ENCODE measurements around the gene IFIT1B. TPM values are rescaled to one million over a fixed set of nuclear protein-coding genes. Genes with fewer than 3 reads are reported as not detected.
"Not testable (repeated sequence)": the region's sequence is repeated elsewhere in the genome, so short reads cannot be mapped to it uniquely, and the experiment has no call there.

IFIT1B gene
- polyA plus RNA-seq, 4 donors = 0.13 to 0.15 (median 0.14) TPM; not detected in 1

DNA sequence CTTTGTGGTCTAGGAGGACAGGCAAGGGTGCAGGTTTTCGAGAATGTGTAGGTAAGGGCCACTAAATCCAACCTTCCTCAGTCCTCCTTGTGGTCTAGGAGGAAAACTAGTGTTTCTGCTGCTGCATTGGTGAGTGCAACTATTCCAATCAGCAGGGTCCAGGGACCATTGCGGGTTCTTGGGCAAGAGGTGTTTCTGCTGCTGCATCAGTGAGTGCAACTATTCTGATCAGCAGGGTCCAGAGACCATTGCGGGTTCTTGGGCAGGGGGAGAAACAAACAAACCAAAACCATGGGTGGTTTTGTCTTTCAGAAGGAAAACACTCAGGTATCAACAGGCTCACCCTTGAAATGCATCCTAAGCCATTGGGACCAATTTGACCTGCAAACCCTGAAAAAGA lies 29.9 kb downstream of the IFIT1B start:
- DNase-seq (ENCODE audit: low read depth in 4 of 4, low spot score in 3 of 4) = not testable (repeated sequence)

DNA sequence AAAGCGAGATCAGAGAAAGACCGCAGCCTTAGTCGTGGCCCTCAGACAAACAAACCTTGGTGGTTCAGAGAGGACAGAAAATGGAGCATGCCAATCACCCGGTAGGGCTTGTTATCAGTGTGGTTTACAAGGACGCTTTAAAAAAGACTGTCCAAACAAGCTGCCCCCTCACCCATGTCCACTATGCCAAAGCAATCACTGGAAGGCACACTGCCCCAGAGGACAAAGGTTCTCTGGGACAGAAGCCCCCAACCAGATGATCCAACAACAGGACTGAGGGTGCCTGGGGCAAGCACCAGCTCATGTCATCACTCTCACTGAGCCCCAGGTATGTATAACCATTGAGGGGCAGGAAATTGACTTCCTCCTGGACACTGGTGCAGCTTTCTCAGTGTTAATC lies 31.4 kb downstream of the IFIT1B start:
- DNase-seq (ENCODE audit: low read depth in 4 of 4, low spot score in 3 of 4) = not testable (repeated sequence)

DNA sequence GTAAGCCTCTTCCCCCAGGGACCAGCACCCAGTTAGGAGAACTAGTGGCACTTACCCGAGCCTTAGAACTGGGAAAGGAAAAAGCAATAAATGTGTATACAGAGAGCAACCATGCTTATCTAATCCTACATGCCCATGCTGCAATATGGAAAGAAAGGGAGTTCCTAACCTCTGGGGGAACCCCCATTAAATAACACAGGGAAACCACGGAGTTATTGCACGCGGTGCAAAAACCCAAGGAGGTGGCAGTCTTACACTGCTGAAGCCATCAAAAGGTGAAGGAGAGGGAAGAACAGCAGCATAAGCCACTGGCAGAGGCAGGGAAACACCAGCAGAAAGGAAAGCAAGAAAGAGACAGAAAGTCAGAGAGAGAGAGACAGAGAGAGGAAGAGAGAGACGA lies 32.7 kb downstream of the IFIT1B start:
- DNase-seq (ENCODE audit: low read depth in 4 of 4, low spot score in 3 of 4) = not testable (repeated sequence)

DNA sequence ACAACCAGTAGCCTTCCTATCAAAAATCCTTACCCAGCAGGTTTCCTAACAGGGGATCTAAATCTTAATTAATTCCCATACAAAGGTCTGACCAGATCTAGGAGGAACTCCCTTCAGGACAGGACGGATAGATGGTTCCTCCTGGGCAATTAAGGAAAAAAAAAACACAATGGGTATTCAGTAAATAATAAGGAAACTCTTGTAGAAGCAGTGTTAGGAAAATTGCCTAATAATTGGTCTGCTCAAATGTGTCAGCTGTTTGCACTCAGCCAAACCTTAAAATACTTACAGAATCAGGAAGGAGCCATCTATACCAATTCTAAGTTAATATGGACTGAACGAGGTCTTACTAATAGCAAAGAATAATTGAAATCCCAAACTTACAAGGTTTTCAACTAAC lies 33.3 kb downstream of the IFIT1B start:
- not testable (repeated sequence) for DNase-seq (ENCODE audit: low read depth in 4 of 4, low spot score in 3 of 4)

DNA sequence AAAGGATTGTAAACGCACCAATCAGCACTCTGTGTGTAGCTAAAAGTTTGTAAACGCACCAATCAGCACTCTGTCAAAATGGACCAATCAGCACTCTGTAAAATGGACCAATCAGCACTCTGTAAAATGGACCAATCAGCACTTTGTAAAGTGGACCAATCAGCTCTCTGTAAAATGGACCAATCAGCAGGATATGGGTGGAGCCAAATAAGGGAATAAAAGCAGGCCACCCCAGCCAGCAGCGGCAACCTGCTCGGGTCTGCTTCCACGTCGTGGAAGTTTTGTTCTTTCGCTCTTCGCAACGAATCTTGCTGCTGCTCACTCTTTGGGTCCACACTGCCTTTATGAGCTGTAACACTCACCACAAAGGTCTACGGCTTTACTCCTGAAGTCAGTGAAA lies 34.4 kb downstream of the IFIT1B start:
- not testable (repeated sequence) for DNase-seq (ENCODE audit: low read depth in 4 of 4, low spot score in 3 of 4)

DNA sequence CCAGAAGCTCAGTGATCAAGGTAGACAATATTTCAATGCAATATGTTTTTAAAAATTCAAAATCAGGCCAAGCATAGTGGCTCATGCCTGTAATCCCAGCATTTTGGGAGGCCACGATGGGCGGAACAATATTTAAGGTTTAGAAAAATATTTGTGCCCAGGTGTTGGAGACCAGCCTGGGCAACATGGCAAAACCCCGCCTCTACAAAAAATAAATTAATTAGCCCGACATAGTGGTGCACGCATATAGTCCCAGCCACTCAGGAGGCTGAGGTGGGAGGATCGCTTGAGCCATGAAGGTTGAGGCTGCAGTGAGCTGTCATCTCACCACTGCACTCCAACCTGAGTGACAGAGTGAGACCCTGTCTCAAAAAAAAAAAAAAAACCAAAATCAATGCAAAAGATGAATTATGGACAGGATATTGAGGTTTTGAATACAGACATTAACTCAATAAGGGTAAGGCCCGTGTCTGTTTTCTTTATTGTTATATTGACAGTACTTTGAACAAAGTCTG lies 35.6 kb downstream of the IFIT1B start:
- DNase-seq (ENCODE audit: low read depth in 4 of 4, low spot score in 3 of 4) = no peak

DNA sequence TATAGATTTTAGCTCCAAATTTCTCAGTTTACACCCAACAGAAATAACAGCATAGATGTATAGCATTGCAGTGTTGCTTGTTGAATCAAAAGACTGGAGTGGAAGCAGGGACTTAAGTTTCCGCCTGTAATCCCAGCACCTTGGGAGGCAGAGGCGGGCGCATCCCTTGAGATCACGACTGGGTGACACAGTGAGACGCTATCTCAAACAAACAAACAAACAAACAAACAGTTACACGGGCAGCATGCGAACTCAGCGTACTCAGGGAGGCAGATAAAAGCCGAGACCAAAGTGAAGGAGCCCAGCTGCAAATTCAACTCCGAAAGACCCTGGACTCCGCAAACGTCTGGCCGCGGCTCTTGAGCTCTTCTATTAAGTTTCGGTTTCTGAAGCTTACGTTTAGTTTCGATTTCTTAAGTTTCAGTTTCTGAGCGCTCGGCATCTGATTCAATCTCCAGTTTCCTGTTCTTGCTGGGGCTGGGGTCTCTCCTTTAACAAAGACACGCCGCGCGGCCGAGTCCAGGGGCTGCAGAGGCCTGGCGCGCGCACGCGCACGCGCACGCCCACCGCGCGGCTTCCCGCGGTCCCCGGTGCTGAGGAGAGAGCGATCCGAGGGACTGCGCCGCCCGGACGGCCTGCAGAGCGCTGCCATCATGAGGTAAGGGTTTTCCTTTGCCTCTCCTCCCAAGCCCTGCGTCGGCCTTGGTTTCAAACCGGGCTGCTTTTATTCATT lies 36.5 kb downstream of the IFIT1B start, which contains the start of gene IFIT5:
Gene IFIT5 (plus strand): TSS at position 423 of the 733 bp plus-strand sequence. CDS start 231 bp downstream, at position 654.
- DNase-seq (ENCODE audit: low read depth in 4 of 4, low spot score in 3 of 4) = peak; percentile 69 to 80 (median 77)

DNA sequence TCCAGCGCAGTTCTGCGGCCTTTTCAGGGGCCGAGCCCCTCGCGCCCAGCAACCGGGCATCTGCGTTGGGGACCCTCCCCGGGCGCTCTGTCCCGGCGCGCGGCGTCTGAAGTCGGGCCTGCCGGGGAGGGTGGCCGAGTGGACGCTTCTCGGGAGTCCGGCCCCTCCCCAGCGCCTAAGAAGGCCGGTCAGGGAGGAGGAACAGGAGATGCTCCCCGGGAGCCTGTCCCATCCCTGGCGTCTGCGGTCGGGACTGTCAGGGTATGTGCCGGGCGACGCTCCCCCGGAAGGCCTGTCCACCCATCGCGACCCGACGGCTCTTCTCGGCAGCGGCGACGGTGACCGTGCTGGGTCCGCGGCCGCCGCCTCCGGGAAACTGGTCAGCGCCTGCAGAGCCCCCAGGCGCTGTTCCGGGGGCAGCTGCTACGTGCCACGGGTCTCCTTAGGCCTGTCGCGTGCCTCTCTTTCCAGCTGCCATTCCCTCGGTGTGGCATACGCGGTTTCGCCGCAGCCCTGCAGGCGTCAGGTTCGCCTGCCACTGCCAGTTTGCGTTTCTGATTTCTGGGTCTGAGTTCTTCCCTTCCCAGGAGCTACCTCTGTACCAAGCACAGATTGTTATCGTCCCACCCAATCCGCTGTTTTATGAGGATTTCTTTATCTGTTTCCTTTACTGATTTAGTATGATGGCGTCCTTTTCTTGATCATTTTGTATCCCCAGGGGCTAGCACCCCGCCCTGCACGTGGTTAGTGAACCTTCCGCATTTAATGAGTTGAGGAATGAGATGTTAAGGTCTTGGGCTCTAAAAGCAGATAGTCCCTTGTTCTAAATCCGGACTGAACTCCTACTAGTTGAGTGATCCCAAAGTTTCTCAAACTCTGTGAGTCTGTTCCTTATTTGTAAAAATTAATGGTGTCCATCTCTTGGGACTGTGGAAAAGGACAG lies 37.3 kb downstream of the IFIT1B start:
- DNase-seq (ENCODE audit: low read depth in 4 of 4, low spot score in 3 of 4) = no peak

DNA sequence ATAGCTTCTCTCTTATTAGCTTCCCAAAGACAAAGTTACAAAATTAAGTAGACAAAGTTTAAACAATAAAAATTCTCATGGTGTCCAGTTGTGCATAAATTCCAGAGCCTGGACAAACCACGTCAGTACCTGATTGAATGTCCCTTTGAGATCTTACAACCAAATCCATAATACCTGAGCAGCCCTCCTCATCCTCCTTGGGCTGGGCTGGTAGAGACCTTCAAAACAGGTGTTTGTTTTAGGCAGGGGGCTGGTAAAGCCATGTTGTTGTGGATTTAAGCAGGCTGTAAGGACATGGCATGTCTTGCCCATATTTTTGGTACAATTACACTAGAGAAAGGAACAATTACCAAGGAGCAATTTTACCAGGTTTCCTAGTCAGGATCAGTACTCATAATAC lies 38.6 kb downstream of the IFIT1B start:
- DNase-seq (ENCODE audit: low read depth in 4 of 4, low spot score in 3 of 4) = no peak

DNA sequence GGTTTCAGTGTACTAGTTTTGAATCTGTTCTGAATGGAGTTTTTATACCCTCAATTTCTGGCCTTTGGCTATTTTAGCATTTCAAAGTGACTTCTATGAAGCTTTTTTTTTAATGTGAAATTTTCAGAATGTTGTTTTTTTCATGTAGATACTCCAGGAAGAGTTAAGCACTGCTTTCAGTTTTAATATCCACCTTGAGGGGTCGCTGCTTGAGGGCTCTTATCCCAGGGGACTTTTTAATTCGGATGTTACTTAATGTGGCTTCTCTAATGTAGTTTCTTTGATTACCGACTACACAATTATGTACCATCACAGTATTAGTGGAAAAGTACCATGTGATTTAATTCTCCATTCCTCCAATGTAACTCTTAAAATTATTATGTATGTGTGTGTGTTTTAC lies 41.7 kb downstream of the IFIT1B start:
- no peak for DNase-seq (ENCODE audit: low read depth in 4 of 4, low spot score in 3 of 4)

DNA sequence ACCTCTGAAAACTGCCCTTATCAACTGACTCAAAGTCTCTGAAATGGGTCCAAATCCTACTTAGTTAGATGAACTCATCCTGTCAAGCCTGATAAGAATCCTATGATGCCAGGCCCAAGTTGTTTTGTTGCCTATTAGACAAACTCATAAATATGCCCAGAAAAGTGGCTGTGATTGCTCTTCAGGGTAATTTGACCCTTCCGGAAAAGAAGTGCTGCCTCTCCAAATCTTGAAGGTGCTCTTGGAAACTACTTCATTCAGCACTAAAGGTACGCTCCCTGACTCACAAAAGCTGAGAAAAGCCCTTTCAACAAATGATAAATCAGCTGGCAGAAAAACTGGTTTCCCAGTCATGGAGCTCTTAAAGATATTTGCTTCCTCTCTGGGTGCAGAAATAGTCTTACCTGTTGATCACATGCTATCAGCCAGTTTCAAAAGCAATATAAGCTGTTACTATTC lies 43.2 kb downstream of the IFIT1B start:
- DNase-seq (ENCODE audit: low read depth in 4 of 4, low spot score in 3 of 4) = no peak

DNA sequence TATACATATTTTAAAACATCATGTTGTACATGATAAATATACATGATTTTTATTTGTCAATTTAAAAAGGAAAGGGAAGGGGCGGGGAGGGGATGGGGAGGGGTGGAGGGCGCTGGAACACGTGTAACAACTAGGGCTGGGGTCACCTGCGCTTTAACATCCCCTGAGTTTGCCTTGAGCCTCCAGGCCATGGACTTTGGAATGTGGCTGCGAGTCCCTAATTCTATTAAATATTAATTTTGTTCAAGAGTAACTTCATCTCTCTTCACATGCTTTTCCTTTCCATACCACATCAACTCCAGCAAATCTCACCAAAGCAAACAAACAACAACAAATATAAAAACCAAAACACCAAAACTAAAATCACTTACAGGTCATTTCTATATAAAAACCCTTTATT lies 47.1 kb downstream of the IFIT1B start:
- DNase-seq (ENCODE audit: low read depth in 4 of 4, low spot score in 3 of 4) = no peak

DNA sequence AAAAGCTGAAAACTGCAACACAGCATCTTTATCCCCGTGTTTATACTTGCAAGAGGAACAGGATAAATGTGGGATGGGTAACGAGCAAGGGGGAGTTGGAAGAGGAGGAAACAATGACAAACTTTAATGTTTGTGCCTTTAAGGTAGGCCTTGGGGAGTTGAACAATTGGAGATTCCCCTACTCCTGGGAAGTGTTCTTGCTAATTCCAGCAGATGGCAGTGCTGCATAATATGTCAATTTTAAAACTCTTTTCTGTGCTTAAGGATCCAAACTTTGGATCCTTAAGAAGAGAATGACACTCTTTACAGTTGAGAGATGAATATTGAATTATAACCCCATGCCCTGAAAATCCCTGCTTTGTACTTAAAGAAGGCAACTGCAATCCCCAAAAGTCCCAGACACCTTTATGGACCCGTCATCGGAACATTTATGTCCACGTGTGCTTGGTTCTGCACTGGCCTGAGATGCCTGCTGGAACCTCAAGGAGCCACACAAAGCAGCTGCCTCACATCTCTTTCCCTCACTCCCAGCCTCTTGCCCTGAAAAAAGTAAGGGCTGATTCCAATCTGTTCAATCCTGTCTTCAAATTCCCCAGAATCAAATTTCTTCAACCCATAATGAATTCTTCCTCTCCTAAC lies 48.5 kb downstream of the IFIT1B start:
- peak; percentile 44 to 54 (median 48) for DNase-seq (ENCODE audit: low read depth in 4 of 4, low spot score in 3 of 4)

DNA sequence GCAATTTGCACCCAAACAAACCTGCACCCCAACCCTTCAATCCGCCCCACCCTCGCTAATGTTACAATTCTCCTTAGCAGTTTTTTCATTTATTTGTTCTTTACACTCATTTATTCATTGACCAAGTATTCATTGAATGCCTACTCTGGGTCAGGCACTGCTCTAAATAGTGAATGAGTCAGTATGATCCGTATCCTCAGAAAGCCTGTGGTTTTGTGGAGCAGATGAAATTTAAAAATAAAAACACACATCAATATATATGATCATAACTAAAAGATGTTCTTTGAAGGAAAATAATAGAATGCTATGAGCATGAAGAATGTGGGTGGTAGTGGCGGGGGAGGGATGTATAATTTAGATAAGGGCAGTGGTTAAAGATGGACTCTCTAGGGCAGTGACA lies 49.8 kb downstream of the IFIT1B start:
- DNase-seq (ENCODE audit: low read depth in 4 of 4, low spot score in 3 of 4) = no peak

DNA sequence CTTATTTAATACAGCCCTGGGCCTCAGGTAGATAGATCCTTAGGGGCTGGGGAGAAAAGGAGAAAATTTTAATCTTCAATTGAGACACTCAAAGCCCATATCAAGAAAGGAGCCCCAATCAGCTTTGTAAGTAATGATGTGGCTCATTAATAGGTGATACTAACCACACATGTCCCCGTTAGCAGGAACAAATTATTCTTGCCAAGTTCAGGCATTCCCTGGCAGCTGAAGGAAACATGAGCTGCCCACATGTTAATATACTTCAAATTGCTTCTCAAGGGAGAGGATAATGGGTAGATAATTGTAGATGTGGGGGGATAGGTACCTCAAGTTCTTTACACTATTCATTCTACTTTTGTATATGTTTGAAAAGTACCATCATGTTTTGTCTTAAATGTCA lies 51.0 kb downstream of the IFIT1B start:
- no peak for DNase-seq (ENCODE audit: low read depth in 4 of 4, low spot score in 3 of 4)

DNA sequence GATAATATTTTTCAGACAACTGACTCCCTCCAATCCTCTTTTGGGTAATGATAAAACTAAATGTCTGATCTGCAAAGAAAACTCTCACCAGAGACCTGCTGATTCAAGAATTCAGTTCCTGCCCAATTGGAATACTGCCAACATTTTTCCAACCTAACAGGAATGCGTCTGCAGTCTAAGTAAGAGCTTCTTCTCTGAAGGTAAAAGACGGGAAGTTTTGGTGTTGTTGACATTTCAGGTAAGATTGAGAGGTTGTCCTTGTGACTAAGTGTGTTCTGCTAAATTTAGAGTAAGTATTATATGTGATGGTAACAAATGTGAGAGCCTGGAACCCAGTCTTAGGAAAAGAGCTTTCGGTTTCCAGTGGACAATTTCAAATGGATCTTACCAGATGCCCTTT lies 54.1 kb downstream of the IFIT1B start:
- peak in 3 of 4 donors; percentile 35 to 53 (median 39) for DNase-seq (ENCODE audit: low read depth in 4 of 4, low spot score in 3 of 4)

Other genes with a start within 250 kb of the IFIT1B start
- under 1 TPM in 3 of 4 donors, not detected in 1; 0.15 to 0.18 (median 0.16) TPM for gene CH25H, start 170.7 kb upstream of the IFIT1B start, polyA plus RNA-seq (ENCODE audit: insufficient read length in 4 of 4)
- gene LIPA, start 126.3 kb upstream of the IFIT1B start, polyA plus RNA-seq (ENCODE audit: insufficient read length in 4 of 4) = 10 to 100 TPM; 49.2 to 63.5 (median 57.0) TPM
- 10 to 100 TPM in 2 of 4 donors, 1 to 10 TPM in 2; 7.5 to 10.9 (median 10.1) TPM for gene IFIT2, start 76.0 kb upstream of the IFIT1B start, polyA plus RNA-seq (ENCODE audit: insufficient read length in 4 of 4)
- gene IFIT3, start 50.1 kb upstream of the IFIT1B start, polyA plus RNA-seq (ENCODE audit: insufficient read length in 4 of 4) = 10 to 100 TPM; 12.5 to 16.4 (median 15.8) TPM
- 10 to 100 TPM; 15.0 to 24.1 (median 19.7) TPM for gene IFIT1, start 14.6 kb downstream of the IFIT1B start, polyA plus RNA-seq (ENCODE audit: insufficient read length in 4 of 4)
- gene IFIT5, start 36.5 kb downstream of the IFIT1B start, polyA plus RNA-seq (ENCODE audit: insufficient read length in 4 of 4) = 10 to 100 TPM; 13.4 to 24.8 (median 17.1) TPM
- gene SLC16A12, start 157.5 kb downstream of the IFIT1B start, polyA plus RNA-seq (ENCODE audit: insufficient read length in 4 of 4) = 10 to 100 TPM; 29.8 to 35.4 (median 33.8) TPM